IgD-negative memory B cell (primary cell): ENCODE measurements around the gene ODR4. TPM values are rescaled to one million over a fixed set of nuclear protein-coding genes. Genes with fewer than 3 reads are reported as not detected.
"Not testable (repeated sequence)": the region's sequence is repeated elsewhere in the genome, so short reads cannot be mapped to it uniquely, and the experiment has no call there.

Source experiments
- H3K27ac Mint-ChIP-seq, 3 donors: one replicate each; pipeline ENCODE4 v1.8.0; 2020 to 2022; ENCODE audit warnings: mild to moderate bottlenecking in 3 of 3, mixed read lengths in 3 of 3, moderate library complexity in 1 of 3
- H3K27me3 Mint-ChIP-seq: one replicate; pipeline ENCODE4 v1.8.0; 2021; ENCODE audit warnings: mixed read lengths
- H3K36me3 Mint-ChIP-seq: one replicate; pipeline ENCODE4 v1.8.0; 2020; ENCODE audit warnings: mild to moderate bottlenecking, mixed read lengths
- H3K4me1 Mint-ChIP-seq, 3 donors: one replicate each; pipeline ENCODE4 v1.8.0; 2020 to 2022; ENCODE audit warnings: mixed read lengths in 3 of 3, mild to moderate bottlenecking in 1 of 3
- H3K4me3 Mint-ChIP-seq, 4 donors: one replicate each; pipeline ENCODE4 v1.8.0; 2020 to 2022; ENCODE audit warnings: mild to moderate bottlenecking in 4 of 4, mixed read lengths in 4 of 4, moderate library complexity in 3 of 4
- H3K9me3 Mint-ChIP-seq, 3 donors: one replicate each; pipeline ENCODE4 v1.8.0; 2020 to 2021; ENCODE audit warnings: mixed read lengths in 3 of 3, mild to moderate bottlenecking in 1 of 3
- polyA plus RNA-seq: library from polyadenylated mRNA; unstranded; fragments of 300-500 nt; fragmentation: Illumina TruSeq; gene quantifications from one replicate; pipeline ENCODE4 v1.2.3, GENCODE V29; 2021

The ODR4 gene
- polyA plus RNA-seq, 1 donor from 2014 or later, result 6.5 TPM

GRCh38 chr1:186443638-186444037 lies 68.0 kb downstream of the ODR4 start:
- peaks cover 0 to 1% (median 0%) of the 10 kb centered on the region in 3 donors for H3K4me1 Mint-ChIP-seq
- H3K27ac Mint-ChIP-seq, result no peak overlapping the region
- peaks cover 3% of the 10 kb centered on the region for H3K36me3 Mint-ChIP-seq
- no peaks in the 10 kb centered on the region for H3K27me3 Mint-ChIP-seq
- no peaks in the 10 kb centered on the region for H3K9me3 Mint-ChIP-seq
- H3K4me3 Mint-ChIP-seq, result no peak overlapping the region

DNA sequence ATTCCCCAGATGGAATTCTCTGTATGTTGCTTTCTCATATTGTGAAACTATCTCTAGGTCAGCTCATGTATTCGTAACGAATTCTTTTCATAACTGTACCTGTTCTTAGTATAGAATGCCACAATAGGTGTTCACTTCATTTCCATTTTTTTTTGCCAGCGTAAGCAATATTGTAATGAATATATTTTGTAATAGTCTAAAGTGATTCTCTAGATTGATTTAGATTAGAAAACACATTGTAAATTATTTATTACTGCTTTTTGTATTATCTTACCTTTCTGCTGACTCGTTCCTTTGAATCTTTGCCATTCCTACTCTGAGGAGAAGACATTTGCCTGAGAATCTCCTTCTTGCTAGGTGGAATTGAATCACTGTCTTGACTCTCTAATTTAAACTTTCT lies 70.5 kb downstream of the ODR4 start:
- Mint-ChIP-seq H3K27ac (no peak overlapping the region), H3K4me1 (peaks cover 0 to 1% (median 0%) of the 10 kb centered on the region in 3 donors), H3K4me3 (no peak overlapping the region), H3K36me3 (peaks cover 2% of the 10 kb centered on the region), H3K9me3 (no peaks in the 10 kb centered on the region), H3K27me3 (no peaks in the 10 kb centered on the region)

DNA sequence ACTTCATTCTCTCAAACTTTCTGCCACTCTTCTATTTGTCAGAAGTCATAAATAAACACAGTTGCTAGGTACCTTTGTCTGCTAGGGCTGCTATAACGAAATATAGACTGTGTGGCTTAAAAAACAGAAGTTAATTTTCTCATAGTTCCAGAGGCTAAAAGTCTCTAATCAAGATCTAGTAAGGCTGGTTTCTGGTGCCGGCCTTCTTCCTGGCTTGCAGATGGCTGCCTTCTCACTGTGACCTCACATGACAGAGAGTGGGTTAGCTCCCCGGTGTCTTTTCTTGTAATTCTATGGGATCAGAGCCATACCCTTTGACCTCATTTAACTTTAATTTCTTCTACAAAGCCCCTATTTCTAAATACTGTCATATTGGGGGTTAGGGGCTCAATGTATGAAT lies 79.3 kb downstream of the ODR4 start:
- no peak overlapping the region for H3K27ac Mint-ChIP-seq
- no peaks in the 10 kb centered on the region for H3K36me3 Mint-ChIP-seq
- H3K27me3 Mint-ChIP-seq, result peaks cover 1% of the 10 kb centered on the region
- peaks cover 0 to 5% (median 0%) of the 10 kb centered on the region in 3 donors for H3K4me1 Mint-ChIP-seq
- no peak overlapping the region for H3K4me3 Mint-ChIP-seq
- no peaks in the 10 kb centered on the region for H3K9me3 Mint-ChIP-seq

- no peaks in the 10 kb centered on the region for H3K36me3 Mint-ChIP-seq
- no peak overlapping the region for H3K4me3 Mint-ChIP-seq
- peaks cover 0 to 5% (median 0%) of the 10 kb centered on the region in 3 donors for H3K4me1 Mint-ChIP-seq
- H3K9me3 Mint-ChIP-seq, result no peaks in the 10 kb centered on the region
- H3K27me3 Mint-ChIP-seq, result peaks cover 1% of the 10 kb centered on the region
- H3K27ac Mint-ChIP-seq, result no peak overlapping the region
Observed at GRCh38 chr1:186456729-186457255, 81.2 kb downstream of the ODR4 start.

GRCh38 chr1:186459161-186459560 lies 83.5 kb downstream of the ODR4 start:
- not testable (repeated sequence) for H3K4me1 Mint-ChIP-seq, H3K36me3 Mint-ChIP-seq, H3K27me3 Mint-ChIP-seq, H3K27ac Mint-ChIP-seq, H3K9me3 Mint-ChIP-seq, H3K4me3 Mint-ChIP-seq

- Mint-ChIP-seq H3K4me1 (no peaks in the 10 kb centered on the region), H3K9me3 (peaks cover 0 to 2% (median 0%) of the 10 kb centered on the region in 3 donors), H3K27ac (no peak within 1 kb of the TSS), H3K4me3 (no peak within 1 kb of the TSS), H3K36me3 (no peaks in the 10 kb centered on the region), H3K27me3 (peaks cover 1% of the 10 kb centered on the region)
Observed at GRCh38 chr1:186461014-186461413, 85.4 kb downstream of the ODR4 start, which contains the start of gene PDC. Gene PDC, minus strand, starts transcription at chr1:186461114. Its CDS starts 11,655 bp downstream, at chr1:186449459.

- Mint-ChIP-seq H3K9me3 (peaks cover 0 to 2% (median 0%) of the 10 kb centered on the region in 3 donors), H3K27ac (no peak overlapping the region), H3K36me3 (no peaks in the 10 kb centered on the region), H3K27me3 (peaks cover 2% of the 10 kb centered on the region), H3K4me1 (no peaks in the 10 kb centered on the region), H3K4me3 (no peak overlapping the region)
Observed at GRCh38 chr1:186463511-186463910, 87.9 kb downstream of the ODR4 start.

- Mint-ChIP-seq H3K9me3 (peaks cover 0 to 2% (median 0%) of the 10 kb centered on the region in 3 donors), H3K4me1 (no peaks in the 10 kb centered on the region), H3K27me3 (peaks cover 2% of the 10 kb centered on the region), H3K36me3 (no peaks in the 10 kb centered on the region), H3K4me3 (no peak overlapping the region), H3K27ac (no peak overlapping the region)
Observed at GRCh38 chr1:186463926-186464325, 88.3 kb downstream of the ODR4 start.

DNA sequence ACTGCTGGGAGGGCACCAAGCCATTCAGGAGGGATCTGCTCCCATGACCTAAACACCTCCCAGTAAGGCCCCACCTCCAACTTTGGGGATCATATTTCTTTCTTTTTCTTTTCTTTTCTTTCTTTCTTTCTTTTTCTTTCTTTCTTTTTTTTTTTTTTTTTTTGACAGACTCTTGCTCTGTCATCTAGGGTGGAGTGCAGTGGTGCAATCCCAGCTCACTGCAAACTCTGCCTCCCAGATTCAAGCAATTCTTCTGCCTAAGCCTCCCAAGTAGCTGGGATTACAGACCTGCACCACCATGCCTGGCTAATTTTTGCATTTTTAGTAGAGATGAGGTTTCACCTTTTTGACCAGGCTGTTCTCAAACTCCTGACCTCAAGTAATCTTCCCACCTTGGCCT lies 89.9 kb downstream of the ODR4 start:
- not testable (repeated sequence) for H3K4me3 Mint-ChIP-seq, H3K36me3 Mint-ChIP-seq, H3K27ac Mint-ChIP-seq

GRCh38 chr1:186465946-186466345 lies 90.3 kb downstream of the ODR4 start:
- H3K9me3 Mint-ChIP-seq, result peaks cover 0 to 2% (median 2%) of the 10 kb centered on the region in 3 donors
- peaks cover 3% of the 10 kb centered on the region for H3K27me3 Mint-ChIP-seq
- H3K27ac Mint-ChIP-seq, result no peak overlapping the region
- no peaks in the 10 kb centered on the region for H3K4me1 Mint-ChIP-seq
- H3K4me3 Mint-ChIP-seq, result no peak overlapping the region
- H3K36me3 Mint-ChIP-seq, result no peaks in the 10 kb centered on the region

More for the DNA sequence above, 89.9 kb downstream of the ODR4 start:
- not testable (repeated sequence) for H3K4me1 Mint-ChIP-seq, H3K9me3 Mint-ChIP-seq, H3K27me3 Mint-ChIP-seq

Other genes with a start within 250 kb of the ODR4 start
- not detected for gene PRG4, start 79.6 kb upstream of the ODR4 start, polyA plus RNA-seq
- 64.2 TPM for gene TPR, start 585 bp upstream of the ODR4 start, polyA plus RNA-seq
- gene PDC, start 85.3 kb downstream of the ODR4 start, polyA plus RNA-seq, result not detected